GM10266 (cell line): ENCODE measurements around the gene CAVIN4.

Experiments used
- DNase-seq: peaks from one replicate; pipeline ENCODE4 v3.0.0; 2012; ENCODE audit errors: extremely low spot score
- TF ChIP-seq, protein P1 (sequence below): IDR thresholded peaks from 2 replicates; pipeline ENCODE4 v1.5.1; 2012; ENCODE audit warnings: mild to moderate bottlenecking, low read depth; ENCODE audit not compliant: control insufficient read depth, insufficient read depth; ENCODE audit errors: missing control alignments

CAVIN4 gene

GRCh38 chr9:100577776-100578448 lies at the start of gene CAVIN4:
Gene CAVIN4 (plus strand): TSS chr9:100578079. CDS start chr9:100578144, 65 bp downstream.
- no peak for DNase-seq
- TF ChIP-seq, protein P1, sequence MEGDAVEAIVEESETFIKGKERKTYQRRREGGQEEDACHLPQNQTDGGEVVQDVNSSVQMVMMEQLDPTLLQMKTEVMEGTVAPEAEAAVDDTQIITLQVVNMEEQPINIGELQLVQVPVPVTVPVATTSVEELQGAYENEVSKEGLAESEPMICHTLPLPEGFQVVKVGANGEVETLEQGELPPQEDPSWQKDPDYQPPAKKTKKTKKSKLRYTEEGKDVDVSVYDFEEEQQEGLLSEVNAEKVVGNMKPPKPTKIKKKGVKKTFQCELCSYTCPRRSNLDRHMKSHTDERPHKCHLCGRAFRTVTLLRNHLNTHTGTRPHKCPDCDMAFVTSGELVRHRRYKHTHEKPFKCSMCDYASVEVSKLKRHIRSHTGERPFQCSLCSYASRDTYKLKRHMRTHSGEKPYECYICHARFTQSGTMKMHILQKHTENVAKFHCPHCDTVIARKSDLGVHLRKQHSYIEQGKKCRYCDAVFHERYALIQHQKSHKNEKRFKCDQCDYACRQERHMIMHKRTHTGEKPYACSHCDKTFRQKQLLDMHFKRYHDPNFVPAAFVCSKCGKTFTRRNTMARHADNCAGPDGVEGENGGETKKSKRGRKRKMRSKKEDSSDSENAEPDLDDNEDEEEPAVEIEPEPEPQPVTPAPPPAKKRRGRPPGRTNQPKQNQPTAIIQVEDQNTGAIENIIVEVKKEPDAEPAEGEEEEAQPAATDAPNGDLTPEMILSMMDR = no peak

DNA sequence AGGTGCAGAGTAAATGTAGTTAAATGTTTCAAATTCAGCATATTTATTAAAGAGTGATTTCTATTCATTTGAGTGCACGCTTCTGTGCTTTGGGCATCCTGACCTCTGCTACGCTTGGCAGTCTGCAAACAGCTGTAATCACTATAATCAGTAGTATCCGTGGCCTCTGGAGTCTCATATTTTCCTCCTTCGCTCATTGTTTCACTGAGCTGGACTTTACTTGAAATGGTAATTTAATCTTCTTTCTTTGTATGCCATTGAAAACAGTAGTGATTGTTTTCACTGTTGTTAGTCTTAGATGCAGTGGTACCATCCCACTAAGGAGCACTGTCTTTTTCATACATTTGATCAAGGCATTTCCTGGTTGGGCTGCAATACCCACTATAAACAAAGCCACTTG lies 43.5 kb upstream of the CAVIN4 start:
- TF ChIP-seq, protein P1 = no peak
- DNase-seq = no peak

DNA sequence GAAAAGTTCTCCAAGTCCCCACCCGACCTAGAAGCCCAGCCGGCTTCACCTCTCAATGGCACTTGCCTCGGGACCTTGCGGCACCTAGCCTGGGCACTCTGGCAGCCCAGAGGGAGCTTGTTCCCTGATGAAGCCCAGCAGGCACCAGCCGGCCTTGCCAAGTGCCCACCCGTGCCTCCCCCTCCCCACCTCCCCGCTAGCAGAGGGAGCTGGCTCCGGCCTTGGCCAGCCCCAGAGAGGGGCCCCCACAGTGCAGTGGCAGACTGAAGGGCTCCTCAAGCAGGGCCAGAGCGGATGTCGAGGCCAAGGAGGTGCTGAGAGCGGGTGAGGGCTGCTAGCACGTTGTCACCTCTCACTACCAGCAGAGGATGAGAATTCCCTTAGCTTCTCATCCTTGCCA lies 37.6 kb upstream of the CAVIN4 start:
- DNase-seq = no peak
- TF ChIP-seq, protein P1 = no peak

DNA sequence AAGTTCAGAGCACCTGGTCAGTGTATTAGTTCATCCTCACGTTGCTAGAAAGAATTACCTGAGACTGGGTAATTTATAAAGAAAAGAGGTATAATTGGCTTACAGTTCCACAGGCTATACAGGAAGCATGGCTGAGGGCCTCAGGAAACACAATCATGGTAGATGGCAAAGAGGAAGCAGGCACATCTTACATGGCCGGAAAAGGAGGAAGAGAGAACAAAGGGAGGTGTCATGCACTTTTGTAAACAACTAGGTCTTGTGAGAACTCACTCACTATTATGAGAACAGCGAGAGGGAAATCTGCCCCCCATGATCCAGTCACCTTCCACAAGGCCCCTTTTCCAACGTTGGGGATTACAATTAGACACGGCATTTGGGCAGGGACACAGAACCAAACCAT lies 28.8 kb upstream of the CAVIN4 start:
- TF ChIP-seq, protein P1 = no peak
- DNase-seq = no peak

GRCh38 chr9:100554935-100555401 lies 22.9 kb upstream of the CAVIN4 start:
- no peak for DNase-seq
- TF ChIP-seq, protein P1 = no peak

DNA sequence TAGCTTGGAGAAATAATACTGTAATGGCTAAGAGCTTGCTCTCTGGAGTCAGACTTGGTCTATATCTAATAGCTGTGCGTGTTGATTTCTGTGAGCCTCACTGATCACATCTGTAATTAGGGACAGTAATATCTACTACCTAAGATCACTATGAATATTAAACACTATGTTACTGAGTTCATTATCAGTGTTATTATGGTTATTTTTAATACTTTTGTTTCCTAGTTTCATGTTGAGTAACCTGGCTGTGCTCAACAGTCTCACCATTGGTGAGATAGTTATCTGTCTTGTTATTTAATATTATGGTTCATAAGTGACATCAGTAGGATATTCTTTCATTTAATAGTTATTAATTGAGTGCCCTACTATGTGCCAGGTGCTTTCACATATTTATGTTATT lies 22.4 kb upstream of the CAVIN4 start:
- TF ChIP-seq, protein P1 = no peak
- DNase-seq = peak; percentile 11

- DNase-seq = no peak
- TF ChIP-seq, protein P1 = no peak
Observed at GRCh38 chr9:100557053-100557452, 20.8 kb upstream of the CAVIN4 start.
